Measurements from ENCODE around the gene HSPA8.
"Not testable (repeated sequence)": the region's sequence is repeated elsewhere in the genome, so short reads cannot be mapped to it uniquely, and the experiment has no call there.

The HSPA8 gene

DNA sequence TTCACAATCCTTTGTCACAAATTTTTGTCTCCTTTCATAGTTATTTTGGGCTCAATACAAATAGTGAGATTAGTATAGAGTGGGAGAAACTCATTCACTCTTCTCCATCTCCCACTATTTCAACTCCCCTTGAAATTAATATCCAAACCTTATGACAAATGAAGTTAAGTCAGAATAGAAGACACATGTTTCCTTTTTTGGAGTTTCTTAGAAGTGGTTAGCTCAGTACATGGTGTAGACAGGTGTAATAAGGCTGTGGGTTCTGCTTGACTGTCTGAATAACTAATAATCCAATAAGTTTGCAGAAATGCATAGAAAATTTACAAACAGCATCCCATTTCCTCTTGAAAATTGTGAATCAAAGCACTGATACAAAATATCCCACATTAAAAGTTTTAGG, 10.8 kb upstream of the HSPA8 start:
- no peak for DNase-seq

DNA sequence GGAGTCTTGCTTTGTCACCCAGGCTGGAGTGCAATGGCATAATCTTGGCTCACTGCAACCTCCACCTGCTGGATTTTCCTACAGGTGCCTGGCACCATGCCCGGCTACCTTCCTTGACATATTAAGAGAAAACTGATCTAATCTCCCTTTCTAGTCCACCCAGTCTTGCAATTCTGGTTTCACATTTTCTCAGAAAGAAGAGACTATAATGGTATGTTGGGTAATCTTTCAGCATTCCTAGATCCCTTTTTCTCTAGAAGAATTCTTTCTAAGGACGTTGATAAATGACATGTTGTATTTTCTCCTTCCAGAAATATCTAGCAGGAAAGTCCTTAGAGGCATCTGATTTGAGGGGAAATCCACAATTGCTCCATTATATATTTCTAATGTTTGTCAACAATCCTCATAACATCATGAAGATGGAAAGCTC, 10.4 kb upstream of the HSPA8 start:
- DNase-seq, result no peak

DNA sequence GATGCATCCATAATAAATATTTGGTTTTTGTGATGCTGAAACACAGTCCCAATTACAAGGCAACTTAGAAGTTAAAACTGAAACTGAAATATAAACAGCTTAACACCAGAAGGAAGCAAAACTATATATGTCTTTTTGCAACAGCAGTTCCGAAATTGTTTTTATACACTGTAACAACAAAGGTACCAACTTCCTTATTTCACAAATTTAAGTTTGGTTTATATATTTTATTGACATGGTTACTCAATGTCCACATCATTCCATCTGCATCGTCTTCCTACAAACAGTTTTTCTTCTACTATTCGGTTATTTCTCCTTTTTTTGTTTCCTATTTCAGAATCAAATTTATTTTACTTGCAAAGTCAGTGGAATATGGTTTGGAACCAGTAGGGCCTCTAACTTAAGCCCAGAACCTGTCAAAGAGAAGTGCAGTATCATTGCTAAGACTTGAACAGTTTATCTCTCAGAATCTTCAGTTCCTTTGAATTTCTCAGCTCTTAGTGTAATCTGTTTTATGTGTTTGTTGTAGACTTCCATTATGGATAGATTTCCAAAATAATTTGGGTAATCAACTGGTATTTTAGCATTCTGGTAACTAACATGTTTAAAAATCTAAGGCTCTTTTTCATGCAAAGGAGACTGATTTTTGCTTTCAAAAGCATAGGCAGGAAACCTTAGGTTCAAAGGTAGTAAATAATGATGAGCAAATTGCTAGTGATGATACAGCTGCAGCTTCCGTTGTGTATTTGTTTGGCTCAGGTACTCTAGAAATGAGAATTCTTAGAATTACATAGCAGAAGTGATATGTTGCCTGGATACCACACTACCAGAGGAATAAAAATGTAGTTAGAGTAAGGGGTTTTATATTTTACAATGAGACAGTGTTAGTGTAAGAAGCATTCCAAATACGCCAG, 8.2 kb upstream of the HSPA8 start:
- DNase-seq, result no peak

DNA sequence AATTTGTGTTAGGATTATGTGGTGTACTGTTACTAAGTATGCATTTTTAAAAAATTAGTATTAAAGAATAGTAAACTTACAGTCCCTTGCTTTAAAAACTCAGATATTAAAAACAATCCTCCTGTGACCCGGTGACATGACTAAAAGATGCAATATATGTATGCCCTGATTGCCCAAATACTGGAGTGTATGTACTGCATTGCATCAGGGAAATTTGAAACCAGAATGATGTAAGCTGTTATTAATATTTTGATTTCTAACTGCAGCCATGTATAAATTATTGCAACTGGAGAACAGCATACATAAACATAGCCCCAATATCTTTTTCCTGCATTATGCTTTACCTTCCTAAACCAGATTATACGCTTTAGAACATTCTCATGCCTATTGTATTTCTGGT, 3.7 kb upstream of the HSPA8 start:
- no peak for DNase-seq

DNA sequence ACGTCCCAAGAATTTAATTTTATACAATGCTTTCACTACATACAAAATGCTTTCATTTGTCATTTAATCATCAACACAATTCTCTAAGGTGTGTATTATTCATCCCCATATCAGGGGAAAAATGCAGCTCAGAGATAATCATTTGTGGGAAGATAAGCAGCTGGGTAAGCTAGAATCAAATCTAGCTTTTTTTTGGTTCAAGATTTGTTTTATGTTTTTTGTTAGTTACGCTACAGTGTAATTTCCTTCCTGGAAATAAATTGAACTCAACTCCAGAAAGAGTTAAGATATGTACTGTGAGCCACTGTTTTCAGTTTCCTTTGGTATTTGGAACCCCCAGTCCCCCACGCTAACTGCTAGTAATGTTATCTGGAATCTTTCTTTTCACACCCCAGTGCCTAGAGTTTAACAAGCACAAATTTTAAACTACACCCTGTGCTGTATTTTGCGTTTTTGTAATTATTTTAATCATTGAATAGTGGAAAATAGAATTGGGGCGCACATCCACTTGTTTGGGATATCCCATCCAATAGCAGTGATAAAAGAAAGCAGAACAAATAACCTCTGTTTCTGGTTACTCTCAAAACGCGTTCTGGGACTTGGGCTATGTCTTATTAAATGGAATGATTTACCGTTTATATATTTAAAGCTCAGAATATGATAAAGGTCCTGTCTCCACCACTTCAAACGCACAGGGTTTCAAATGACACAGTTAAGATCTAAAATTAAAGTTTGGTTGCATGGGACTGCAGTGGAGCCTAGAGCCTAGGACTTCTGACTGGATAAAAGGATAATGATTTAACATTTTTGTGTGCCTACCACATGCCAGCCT, 2.1 kb upstream of the HSPA8 start:
- peak in 1 of 51 donors; percentile 10 for DNase-seq

DNA sequence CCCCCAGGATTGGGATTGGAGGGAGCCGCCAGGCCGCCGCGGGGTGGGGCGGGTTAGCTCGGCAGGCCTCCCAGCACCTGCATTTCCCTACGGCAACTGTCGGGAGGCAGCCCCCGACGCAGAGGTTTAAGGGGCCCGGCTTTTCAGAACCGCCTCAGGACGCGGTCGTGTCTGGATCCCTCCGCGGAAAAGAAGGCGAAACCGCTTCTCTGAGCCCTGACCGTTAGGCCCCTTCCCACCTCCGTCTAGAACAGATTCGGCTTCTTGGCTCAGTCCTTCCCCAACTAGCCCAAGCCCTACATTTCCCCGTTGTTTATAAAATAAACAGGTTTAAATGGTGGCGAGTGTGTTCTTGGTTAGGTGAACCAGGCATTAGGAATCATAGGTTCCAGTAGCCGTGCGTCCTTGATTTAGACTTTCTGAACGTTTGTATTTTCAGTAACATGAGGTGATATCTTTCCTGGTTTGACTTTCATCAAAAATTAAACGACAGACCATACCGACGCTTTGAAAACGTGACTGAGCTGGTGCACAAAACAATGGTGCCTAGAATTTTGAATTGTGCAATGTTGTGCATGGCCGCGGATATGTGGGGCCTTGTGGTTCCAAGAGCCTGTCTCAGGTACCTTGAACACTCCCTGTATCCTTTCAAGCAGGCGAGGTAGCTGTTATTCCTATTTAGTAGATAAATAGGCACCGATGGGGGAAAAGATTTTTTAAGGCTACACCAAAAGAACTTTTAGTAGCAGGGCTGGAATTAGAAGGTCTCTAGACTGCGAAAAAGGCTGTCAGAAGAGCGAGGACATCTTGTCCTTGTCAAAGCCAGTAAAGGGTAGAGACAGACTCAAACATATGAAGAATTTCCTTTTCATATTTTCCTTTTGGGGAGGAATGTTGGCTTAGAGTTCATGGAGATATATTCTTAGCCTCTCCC, 1.2 kb upstream of the HSPA8 start:
- DNase-seq, result peak in 23 of 51 donors; percentile 10 to 88 (median 28)

DNA sequence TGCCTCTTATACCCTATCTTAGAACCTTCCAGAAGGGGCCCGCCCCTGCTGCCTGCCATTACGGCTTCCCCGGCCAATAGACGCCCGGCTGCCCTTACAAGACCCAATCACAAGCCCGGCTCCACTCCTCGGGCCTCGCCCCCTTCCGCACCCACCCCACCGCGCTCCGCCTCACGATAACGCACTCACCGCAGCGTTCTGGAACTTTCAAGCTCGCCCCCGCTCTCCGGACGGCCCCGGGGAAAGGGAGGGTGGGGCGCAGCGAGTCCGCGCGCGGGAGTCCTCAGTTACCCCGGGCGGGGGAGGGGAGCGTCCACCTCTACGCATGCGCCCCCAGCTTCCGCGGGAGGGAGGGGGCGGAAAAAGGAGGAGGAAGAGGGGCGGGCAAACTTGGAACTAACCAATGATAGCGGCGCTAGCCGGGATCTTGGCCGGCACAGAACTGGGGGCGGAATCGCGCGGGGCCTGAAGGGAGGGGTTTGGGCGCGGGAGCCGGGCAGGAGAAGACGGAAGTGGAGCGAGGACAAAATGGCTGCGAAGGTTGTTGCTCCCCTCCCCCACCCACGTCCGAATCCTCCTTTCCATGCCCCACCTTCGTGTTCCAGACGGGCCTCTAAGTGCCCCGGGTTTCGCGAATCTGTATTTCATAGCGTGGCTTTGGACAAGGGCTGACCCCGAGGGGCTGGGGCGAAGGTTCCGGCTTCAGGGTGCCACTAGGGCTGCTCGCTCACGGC, 389 bp upstream of the HSPA8 start:
- DNase-seq, result peak; percentile 92 to 100 (median 100)

DNA sequence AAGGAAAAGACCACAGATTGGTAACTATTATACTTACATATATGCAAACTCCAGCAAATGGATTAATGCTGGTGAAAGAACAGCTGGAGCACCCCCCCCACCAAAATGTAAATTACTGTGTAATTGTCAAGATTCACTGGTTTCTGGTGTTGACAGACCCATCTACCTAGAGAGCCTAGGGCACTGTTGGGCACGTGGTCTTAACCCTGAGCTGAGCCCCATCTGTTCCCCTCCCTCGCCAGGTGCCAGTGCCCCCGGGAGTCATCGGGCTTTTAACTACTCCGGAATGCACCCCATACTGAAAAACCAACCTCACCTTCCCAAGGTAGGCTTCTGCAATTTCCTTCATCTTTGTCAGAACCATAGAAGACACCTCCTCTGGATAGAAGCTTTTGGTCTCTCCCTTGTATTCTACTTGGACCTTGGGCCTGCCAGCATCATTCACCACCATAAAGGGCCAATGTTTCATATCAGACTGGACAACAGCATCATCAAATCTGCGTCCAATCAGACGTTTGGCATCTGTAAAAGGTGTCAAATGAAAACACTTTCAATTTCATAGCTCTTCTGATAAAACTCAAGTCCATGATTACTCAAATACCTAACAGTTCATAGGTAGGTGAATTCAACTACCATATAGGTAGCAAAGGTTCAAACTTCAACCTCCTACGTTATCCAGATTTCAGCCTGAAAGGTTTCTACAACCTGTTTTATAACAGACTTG, 1.5 kb downstream of the HSPA8 start:
- peak in 1 of 51 donors; percentile 31 for DNase-seq

DNA sequence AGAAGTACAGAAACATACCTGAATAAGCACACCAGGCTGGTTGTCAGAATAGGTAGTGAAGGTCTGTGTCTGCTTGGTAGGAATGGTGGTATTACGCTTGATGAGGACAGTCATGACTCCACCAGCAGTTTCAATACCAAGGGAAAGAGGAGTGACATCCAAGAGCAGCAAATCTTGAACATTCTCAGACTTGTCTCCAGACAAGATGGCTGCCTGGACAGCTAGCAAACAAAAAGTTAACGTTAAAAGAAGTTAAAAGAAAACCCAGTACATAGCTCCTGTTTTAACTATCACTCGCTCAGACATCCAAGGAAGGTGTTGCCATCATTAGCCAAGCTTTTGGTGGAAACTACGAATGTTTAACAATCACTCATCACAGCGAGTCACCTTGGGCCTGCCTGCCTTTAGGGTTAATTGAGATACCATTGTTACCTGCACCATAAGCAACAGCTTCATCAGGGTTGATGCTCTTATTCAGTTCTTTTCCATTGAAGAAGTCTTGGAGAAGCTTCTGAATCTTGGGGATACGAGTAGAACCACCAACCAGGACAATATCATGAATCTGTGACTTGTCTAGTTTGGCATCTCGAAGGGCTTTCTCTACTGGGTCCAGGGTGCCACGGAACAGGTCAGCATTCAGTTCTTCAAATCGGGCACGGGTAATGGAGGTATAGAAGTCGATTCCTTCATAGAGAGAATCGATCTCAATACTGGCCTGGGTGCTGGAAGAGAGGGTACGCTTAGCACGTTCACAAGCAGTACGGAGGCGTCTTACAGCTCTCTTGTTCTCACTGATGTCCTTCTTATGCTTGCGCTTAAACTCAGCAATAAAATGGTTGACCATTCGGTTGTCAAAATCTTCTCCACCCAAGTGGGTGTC, 2.7 kb downstream of the HSPA8 start:
- not testable (repeated sequence) for DNase-seq

DNA sequence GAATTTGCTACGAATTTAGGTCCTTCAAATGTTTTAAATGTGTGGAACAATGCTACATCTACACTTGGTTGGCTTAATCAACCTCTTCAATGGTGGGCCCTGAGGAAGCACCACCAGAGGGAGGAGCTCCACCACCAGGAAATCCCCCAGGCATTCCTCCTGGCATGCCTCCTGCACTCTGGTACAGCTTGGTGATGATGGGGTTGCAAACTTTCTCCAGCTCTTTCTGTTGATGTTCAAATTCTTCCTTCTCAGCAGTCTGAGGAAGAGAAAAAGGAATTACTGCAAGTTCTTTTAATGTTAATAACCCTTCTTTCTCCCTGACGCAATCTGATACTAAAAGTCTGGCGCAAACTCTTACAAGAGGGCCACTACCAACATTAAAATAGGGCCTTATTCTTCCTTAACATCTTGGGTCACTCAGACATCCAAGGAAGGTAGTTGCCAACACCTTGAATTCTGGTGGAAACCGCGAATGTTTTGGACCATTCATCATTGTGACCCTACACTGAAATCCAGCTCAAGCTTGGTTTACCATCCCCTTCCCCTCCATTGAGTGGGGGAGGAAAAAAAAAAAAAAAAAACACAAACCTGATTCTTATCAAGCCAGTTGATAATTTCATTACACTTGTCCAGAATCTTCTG, 4.2 kb downstream of the HSPA8 start:
- no peak for DNase-seq

DNA sequence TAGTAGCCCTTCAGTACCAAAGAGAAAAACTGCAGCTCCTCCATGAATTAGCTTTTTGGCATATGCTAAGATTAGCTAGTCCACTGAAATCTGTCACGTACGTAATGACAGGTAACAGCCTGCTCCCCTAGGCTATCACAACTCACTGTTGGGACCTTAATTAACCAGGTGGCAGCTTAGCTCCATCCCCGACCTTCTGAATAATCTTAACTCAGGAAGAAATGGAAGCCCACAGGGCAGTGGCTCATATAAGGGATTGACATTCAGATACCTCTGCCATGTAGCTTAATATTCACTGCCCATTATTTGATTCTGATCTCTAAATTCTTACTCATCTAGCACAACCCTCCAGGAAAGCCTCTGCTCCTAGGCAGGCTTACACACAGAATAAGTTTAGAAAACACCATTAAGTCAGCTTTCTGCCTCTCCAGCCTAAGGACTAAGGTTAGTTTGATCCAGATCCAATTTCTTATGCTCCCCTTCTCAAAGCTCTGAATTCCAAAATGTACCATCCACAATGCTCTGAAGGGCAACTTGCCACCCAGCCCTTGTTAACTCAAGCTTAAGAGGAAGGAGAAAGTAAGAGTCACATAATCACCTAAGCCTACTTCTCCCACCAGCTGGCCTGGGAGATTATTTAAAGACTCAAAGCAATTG, 5.0 kb downstream of the HSPA8 start:
- no peak for DNase-seq

DNA sequence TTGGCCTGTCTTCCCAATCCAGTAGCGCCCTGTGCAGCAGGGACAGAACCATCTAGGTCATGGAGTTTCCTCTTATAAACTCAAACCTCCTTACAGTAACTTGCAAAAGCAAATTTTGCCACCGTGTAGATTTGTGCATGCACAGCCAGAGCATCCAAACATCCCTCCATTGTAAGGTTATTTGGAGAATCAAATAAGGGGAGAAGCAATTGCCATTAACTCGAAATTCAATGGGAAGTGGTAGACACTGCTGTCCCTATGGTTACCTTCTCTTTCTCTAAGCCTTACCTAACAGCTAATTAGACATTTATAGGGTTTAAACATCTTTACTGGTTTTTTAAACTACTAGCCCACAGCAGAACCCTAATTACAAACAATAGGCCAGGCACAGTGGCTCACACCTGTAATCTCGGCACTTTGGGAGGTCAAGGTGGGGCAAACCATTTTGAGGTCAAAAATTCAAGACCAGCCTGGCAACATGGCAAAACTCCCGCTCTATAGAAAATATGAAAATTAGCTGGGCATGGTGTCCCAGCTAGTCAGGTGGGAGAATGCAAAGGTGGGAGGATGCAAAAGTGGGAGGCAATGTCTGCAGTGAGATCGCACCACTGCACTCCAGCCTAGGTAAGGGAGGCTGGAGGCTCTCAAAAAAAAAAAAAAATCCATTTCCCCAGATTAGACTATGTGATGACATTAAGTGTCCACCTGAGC, 6.6 kb downstream of the HSPA8 start:
- no peak for DNase-seq

DNA sequence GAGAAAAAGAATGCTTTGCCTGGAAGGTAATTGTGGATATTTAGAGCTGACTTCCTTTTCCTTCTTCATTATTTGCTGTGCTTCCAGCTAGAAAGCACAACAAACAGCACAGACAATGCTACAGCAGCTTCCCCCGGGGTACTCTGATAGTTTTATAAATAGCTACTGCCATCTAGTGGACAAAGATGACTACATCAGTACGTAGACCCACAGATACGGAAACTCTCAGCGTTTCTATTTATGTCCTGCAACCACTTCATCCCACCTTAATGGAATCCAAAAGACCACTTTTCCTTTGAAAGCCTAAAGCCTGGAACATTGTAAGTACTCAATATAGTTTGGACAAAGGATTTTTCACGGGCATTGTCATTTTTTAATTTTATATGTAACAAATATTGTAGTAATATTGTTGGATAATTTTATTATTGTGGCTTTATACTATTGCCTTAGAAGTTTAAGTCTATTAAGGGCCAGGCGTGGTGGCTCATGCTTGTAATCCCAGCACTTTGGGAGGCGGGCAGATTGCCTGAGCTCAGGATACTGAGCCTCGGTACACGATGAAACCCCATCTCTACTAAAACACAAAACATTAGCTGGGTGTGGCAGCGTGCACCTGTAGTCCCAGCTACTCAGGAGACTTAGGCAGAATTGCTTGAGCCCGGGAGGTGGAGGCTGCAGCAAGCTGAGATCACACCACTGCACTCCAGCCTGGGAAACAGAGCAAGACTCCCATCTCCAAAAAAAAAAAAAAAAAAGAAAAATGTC, 7.5 kb downstream of the HSPA8 start:
- peak in 5 of 51 donors; percentile 5 to 61 (median 17) for DNase-seq

DNA sequence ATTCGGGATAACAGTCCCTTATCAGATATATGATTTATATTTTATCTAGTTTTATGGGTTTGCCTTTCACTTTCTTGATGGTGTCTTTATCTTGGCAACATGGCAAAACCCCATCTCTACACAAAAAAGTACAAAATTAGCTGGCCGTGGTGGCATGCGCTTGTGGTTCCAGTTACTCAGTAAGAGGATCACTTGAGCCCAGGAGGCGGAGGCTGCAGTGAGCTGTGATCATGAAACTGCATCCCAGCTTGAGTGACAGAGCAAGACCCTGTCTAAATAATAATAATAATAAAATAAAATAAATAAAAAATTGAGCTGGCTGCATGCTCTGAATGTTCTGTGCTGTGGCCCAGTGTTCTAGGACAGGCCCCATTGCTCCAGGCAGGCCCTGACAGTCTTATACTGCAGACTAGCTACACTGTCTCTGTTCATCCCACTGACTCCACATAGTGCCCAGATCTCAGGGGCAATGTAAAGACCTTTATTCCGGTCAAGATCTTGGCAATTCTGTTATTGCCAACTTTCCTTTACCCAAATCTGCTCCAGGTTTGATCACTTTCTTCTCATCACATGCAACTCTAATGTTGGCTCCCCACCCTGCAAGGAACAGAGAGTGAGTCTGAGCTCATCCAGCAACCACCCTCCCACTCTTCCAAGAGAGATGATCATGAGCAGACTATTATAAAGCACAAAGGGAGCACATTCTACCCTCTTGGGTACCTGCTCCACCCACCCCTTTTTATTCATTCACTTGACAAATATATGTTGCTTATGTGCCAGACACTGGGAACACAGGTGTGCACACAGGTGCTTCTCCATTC, 8.8 kb downstream of the HSPA8 start:
- peak in 1 of 51 donors; percentile 39 for DNase-seq

DNA sequence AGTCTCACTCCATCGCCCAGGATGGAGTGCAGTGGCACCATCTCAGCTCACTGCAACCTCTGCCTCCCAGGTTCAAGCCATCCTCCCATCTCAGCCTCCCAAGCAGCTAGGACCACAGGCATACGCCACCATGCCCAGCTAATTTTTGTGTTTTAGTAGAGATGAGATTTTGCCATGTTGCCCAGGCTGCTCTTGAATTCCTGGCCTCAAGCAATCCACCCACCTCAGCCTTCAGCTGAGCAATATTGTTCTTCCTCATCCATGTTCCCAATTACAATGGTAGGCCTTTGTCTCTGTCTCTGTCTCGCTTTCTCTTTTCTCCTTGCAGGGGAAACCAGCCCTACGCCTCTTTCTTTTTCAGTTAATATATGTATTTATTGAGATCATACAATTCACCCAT, 10.3 kb downstream of the HSPA8 start:
- no peak for DNase-seq

Data from hypothalamus (tissue), 51 donors.